Measurements from ENCODE around the gene ATG16L1.

GRCh38 chr2:233267516-233268245 lies 16.2 kb downstream of the ATG16L1 start:
- TF ChIP-seq CTCF (IDR thresholded peaks at IDR 0.05) = no peak
- no peak for TF ChIP-seq SIN3A (IDR thresholded peaks at IDR 0.05; ENCODE audit: borderline replicate concordance, insufficient read depth, low read depth, low read length)
